GM21528 (cell line): ENCODE measurements around the gene THAP12.
"Not testable (repeated sequence)": the region's sequence is repeated elsewhere in the genome, so short reads cannot be mapped to it uniquely, and the experiment has no call there.

Experiments used
- ATAC-seq: cut with Tn5 transposase; IDR thresholded peaks from one replicate; pipeline ENCODE4 v1.9.1; 2021; ENCODE audit warnings: mild to moderate bottlenecking, moderate library complexity; ENCODE audit not compliant: unreplicated experiment, low FRiP score

THAP12 gene, protein sequence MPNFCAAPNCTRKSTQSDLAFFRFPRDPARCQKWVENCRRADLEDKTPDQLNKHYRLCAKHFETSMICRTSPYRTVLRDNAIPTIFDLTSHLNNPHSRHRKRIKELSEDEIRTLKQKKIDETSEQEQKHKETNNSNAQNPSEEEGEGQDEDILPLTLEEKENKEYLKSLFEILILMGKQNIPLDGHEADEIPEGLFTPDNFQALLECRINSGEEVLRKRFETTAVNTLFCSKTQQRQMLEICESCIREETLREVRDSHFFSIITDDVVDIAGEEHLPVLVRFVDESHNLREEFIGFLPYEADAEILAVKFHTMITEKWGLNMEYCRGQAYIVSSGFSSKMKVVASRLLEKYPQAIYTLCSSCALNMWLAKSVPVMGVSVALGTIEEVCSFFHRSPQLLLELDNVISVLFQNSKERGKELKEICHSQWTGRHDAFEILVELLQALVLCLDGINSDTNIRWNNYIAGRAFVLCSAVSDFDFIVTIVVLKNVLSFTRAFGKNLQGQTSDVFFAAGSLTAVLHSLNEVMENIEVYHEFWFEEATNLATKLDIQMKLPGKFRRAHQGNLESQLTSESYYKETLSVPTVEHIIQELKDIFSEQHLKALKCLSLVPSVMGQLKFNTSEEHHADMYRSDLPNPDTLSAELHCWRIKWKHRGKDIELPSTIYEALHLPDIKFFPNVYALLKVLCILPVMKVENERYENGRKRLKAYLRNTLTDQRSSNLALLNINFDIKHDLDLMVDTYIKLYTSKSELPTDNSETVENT

DNA sequence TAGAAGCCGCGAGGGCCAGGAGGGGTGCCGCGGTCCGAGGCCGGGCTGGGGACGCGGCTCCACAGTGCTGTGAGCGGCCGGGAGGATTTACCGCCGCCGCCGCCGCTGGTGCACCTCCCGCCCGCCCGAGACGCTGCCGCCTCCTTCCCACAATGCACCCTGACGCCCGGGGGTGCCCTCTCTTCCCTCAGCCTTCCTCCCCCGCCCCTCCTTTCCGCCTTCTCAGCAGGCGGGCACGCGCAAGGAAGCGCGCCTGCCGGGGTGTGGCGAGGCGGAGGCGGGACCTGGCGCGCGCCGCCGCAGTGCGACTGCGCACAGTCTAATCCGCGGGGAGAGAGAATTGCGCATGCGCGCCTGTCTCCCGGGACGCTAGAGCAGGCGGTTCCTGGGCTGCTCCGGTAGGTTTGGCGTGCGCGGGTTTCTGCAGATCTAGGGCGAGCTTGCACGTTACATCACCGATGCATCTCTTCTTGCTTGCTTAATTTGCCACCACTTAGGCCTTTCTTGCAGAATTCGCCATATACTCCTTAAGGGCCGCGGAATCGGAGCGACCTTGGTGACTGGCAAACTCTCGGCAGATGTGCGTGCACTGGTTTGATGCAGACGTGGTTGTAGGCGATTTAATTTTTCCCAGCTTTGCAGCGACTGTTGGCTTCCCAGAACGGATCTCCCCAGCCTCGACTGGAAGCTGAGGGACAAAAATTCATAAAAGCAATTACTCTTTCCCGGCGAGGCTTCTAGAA lies at the start of gene THAP12, which contains the start of gene GVQW3:
Gene THAP12, minus strand, starts transcription at position 156 of the 743 bp plus-strand sequence. CDS start 296 bp downstream, outside the sequence.
Gene GVQW3, plus strand, starts transcription at position 347 of the 743 bp plus-strand sequence. CDS start 506 bp downstream, outside the sequence.
- ATAC-seq, result peak; percentile 76

GRCh38 chr11:76426660-76427059 lies 45.7 kb upstream of the THAP12 start:
- ATAC-seq, result no peak

GRCh38 chr11:76424891-76425290 lies 44.0 kb upstream of the THAP12 start:
- no peak for ATAC-seq

GRCh38 chr11:76424379-76424778 lies 43.4 kb upstream of the THAP12 start:
- no peak for ATAC-seq

DNA sequence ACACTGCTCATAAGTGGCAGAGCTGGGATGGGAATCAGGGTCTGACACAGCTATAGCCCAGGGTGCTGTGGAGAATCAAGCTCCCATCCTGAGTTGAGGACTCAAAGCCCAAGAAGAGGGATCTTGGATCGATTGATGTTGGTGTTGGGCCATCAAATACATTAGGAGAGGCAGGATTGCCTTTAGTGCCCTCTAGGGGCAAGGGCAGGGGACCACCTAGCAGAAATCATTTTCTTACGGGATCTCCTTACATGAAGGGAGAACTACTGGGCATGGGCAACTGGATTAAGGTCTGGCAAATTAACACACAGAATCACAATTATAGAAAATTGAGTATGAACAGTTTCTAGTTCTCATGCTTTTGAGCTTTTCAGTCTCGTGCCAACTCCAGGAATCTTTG lies 39.0 kb upstream of the THAP12 start:
- no peak for ATAC-seq

- no peak for ATAC-seq
Measured at GRCh38 chr11:76415073-76415472, 34.1 kb upstream of the THAP12 start.

GRCh38 chr11:76410851-76411357 lies 30.0 kb upstream of the THAP12 start:
- ATAC-seq, result no peak

DNA sequence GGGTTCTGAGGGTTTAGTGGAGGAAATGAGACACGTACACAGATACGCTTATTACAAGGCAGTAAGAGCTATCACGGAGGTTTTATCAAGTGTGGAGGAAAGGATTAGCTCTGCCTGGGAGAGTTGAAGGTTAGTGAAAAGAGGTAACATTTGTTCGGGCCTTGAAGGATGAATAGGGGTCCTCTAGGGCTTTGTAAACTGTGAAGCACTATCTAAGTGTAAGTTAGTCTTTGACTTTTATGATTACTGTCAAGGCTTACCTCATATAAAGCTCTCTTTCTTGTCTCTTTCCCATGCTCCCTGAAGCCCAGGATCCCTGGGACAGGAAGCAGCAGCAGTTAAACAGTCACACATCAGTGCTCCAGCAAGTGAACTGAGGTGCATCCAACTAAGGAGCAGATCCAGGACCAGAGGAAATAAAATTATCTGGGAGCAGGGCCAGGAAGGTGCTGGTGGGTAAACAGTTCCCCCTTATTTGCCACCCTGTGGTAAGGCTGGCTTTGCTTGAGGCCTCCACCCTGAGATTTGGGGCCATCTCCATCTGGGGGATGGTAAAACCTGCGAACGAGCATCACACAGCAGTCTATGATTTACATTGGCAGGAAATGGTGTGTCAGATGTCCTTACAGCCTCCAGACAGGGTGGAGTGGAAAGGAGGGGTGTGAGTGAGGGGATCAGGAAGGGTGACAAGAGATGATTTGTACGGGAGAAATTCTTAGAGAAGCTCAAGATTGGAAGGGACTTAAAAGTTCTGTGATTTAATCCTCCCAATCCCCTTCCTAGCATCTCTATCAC lies 27.4 kb upstream of the THAP12 start:
- no peak for ATAC-seq

- no peak for ATAC-seq
Measured at GRCh38 chr11:76406359-76406758, 25.4 kb upstream of the THAP12 start.

GRCh38 chr11:76401484-76401883 lies 20.6 kb upstream of the THAP12 start:
- not testable (repeated sequence) for ATAC-seq

DNA sequence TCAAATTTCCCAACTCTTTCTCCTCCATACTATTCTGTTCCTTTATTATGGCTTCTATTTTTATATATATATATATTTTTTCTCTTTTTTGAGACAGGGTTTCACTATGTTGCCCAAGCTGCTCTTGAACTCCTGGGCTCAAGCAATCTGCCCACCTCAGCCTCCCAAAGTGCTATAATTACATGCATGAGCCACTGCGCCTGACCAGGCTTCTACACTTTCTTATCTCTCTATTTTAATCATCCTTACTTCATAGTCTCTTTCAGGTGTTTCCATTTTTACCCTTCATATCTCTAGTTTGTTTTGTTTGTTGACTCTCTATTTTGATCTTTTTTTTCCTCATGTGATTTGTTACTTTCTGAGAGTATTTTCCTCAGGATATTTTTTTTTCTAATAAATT lies 20.0 kb upstream of the THAP12 start:
- no peak for ATAC-seq

- ATAC-seq, result no peak
Measured at GRCh38 chr11:76397383-76397782, 16.5 kb upstream of the THAP12 start.

DNA sequence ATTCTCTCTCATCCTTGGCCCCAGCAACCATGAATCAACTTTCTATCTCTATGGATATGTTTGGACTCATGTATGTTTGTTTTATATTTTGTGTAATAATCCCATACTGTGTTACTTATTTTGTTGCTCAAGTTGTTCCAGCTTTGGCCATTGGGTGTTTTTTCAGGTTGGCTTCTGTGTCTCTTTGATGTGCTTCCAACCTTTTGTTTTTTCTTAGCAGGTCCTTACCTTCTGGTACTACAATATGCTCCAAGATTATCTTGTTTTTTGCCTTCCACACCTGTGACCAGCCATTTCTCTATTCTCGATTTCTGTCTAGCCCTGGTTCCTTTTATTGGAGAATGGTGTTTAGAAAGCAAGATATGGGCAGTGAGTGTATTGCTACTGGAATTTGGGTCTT lies 14.4 kb upstream of the THAP12 start:
- ATAC-seq, result no peak

GRCh38 chr11:76394411-76394810 lies 13.5 kb upstream of the THAP12 start:
- no peak for ATAC-seq

- ATAC-seq, result no peak
Measured at GRCh38 chr11:76392870-76393269, 11.9 kb upstream of the THAP12 start.

- ATAC-seq, result no peak
Measured at GRCh38 chr11:76391811-76392475, 11.0 kb upstream of the THAP12 start.

GRCh38 chr11:76391021-76391420 lies 10.1 kb upstream of the THAP12 start:
- no peak for ATAC-seq

- no peak for ATAC-seq
Measured at GRCh38 chr11:76388408-76388807, 7.5 kb upstream of the THAP12 start.

DNA sequence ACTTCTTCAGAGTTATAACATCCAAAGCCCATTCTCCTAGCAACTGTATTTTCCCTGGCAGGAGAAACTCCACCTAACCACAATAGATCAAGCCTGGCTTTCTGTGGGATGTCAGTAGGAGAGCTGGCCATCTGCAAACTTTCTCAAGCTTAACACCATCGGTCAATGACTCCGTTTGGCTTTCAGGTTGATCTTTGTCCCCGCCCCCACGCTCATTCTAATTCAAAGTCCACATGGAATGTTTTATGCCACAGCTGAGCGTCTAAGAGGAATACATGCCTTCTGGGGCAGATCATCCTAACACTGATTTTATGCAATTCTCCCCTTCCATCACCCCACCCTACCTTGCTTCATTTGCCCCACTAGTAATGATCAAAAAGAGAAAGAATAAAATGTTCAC lies 5.0 kb upstream of the THAP12 start:
- ATAC-seq, result no peak
